Stomach smooth muscle (tissue), 2 donors: ENCODE results near the gene METTL5.

ENCODE experiments used
- H3K27ac ChIP-seq: one replicate; pipeline ENCODE4 v1.7.0; 2013; ENCODE audit warnings: mild to moderate bottlenecking, low read length, inconsistent platforms
- H3K27me3 ChIP-seq, 2 donors: one replicate each; pipeline ENCODE4 v1.7.0; 2013; ENCODE audit warnings: low read length in 2 of 2; ENCODE audit not compliant: insufficient read depth in 2 of 2, control insufficient read depth in 1 of 2
- H3K36me3 ChIP-seq, 2 donors: one replicate each; pipeline ENCODE4 v1.7.0; 2013; ENCODE audit warnings: low read length in 2 of 2; ENCODE audit not compliant: control insufficient read depth in 2 of 2, insufficient read depth in 2 of 2
- H3K4me1 ChIP-seq: one replicate; pipeline ENCODE4 v1.7.0; 2013; ENCODE audit warnings: low read length; ENCODE audit not compliant: control insufficient read depth, insufficient read depth
- H3K4me3 ChIP-seq, 2 donors: one replicate each; pipeline ENCODE4 v1.7.0; 2013; ENCODE audit warnings: low read length in 2 of 2
- H3K9ac ChIP-seq, 2 donors: one replicate each; pipeline ENCODE4 v1.7.0; 2013; ENCODE audit warnings: low read length in 2 of 2, mild to moderate bottlenecking in 1 of 2
- H3K9me3 ChIP-seq, 2 donors: one replicate each; pipeline ENCODE4 v1.7.0; 2013; ENCODE audit warnings: low read length in 2 of 2; ENCODE audit not compliant: control insufficient read depth in 2 of 2
- donor health status: healthy.
- donor health status: Pancreatic carcinoma.

Gene METTL5

GRCh38 chr2:169815849-169816248 lies 8.9 kb downstream of the METTL5 start:
- Histone ChIP-seq H3K27ac (no peak overlapping the region), H3K9ac (no peak overlapping the region), H3K36me3 (peaks cover 18 to 21% of the 10 kb centered on the region in 2 donors), H3K27me3 (no peaks in the 10 kb centered on the region), H3K4me3 (no peak overlapping the region), H3K4me1 (no peaks in the 10 kb centered on the region), H3K9me3 (no peaks in the 10 kb centered on the region)

GRCh38 chr2:169808221-169808620 lies 16.5 kb downstream of the METTL5 start:
- H3K36me3 ChIP-seq: peaks cover 25 to 30% of the 10 kb centered on the region in 2 donors
- no peaks in the 10 kb centered on the region for H3K9me3 ChIP-seq
- no peak overlapping the region for H3K27ac ChIP-seq
- H3K4me3 ChIP-seq: no peak overlapping the region
- H3K4me1 ChIP-seq: no peaks in the 10 kb centered on the region
- H3K9ac ChIP-seq: no peak overlapping the region
- no peaks in the 10 kb centered on the region for H3K27me3 ChIP-seq

- Histone ChIP-seq H3K4me3 (no peak overlapping the region), H3K4me1 (no peaks in the 10 kb centered on the region), H3K36me3 (peaks cover 20 to 24% of the 10 kb centered on the region in 2 donors), H3K27me3 (no peaks in the 10 kb centered on the region), H3K9ac (no peak overlapping the region), H3K9me3 (no peaks in the 10 kb centered on the region), H3K27ac (no peak overlapping the region)
These were observed 18.1 kb downstream of the METTL5 start for GRCh38 chr2:169806586-169806985.

- no peaks in the 10 kb centered on the region for H3K4me1 ChIP-seq
- peaks cover 18 to 21% of the 10 kb centered on the region in 2 donors for H3K36me3 ChIP-seq
- H3K4me3 ChIP-seq: no peak overlapping the region
- no peak overlapping the region for H3K27ac ChIP-seq
- H3K27me3 ChIP-seq: no peaks in the 10 kb centered on the region
- no peaks in the 10 kb centered on the region for H3K9me3 ChIP-seq
- no peak overlapping the region for H3K9ac ChIP-seq
These were observed 21.2 kb downstream of the METTL5 start for GRCh38 chr2:169803480-169803879.

GRCh38 chr2:169798718-169799592 lies 25.8 kb downstream of the METTL5 start, which contains the start of gene SSB:
TSS of gene SSB (plus strand) at chr2:169798871. CDS start at chr2:169800961, 2,090 bp downstream.
- no peaks in the 10 kb centered on the region for H3K9me3 ChIP-seq
- peak within 1 kb of the TSS; percentile 61 to 90 for H3K4me3 ChIP-seq
- H3K36me3 ChIP-seq: peaks cover 0 to 3% of the 10 kb centered on the region in 2 donors
- H3K9ac ChIP-seq: peak within 1 kb of the TSS; percentile 81 to 85
- H3K27me3 ChIP-seq: no peaks in the 10 kb centered on the region
- no peaks in the 10 kb centered on the region for H3K4me1 ChIP-seq
- H3K27ac ChIP-seq: peak within 1 kb of the TSS; percentile 76

- H3K27me3 ChIP-seq: no peaks in the 10 kb centered on the region
- H3K36me3 ChIP-seq: peaks cover 0 to 2% of the 10 kb centered on the region in 2 donors
- H3K9ac ChIP-seq: peak overlapping the region; percentile 81 to 85
These were observed 26.3 kb downstream of the METTL5 start for GRCh38 chr2:169798397-169798717.

GRCh38 chr2:169797601-169798000 lies 27.1 kb downstream of the METTL5 start:
- H3K27me3 ChIP-seq: no peaks in the 10 kb centered on the region
- no peaks in the 10 kb centered on the region for H3K4me1 ChIP-seq
- H3K9me3 ChIP-seq: no peaks in the 10 kb centered on the region
- no peak overlapping the region for H3K9ac ChIP-seq
- no peak overlapping the region for H3K27ac ChIP-seq
- peaks cover 0 to 2% of the 10 kb centered on the region in 2 donors for H3K36me3 ChIP-seq
- H3K4me3 ChIP-seq: no peak overlapping the region

More at GRCh38 chr2:169798397-169798717, 26.3 kb downstream of the METTL5 start:
- Histone ChIP-seq H3K9me3 (no peaks in the 10 kb centered on the region), H3K4me3 (peak overlapping the region; percentile 61 to 90), H3K4me1 (no peaks in the 10 kb centered on the region), H3K27ac (peak overlapping the region; percentile 76)

- no peaks in the 10 kb centered on the region for H3K4me1 ChIP-seq
- peaks cover 0 to 2% of the 10 kb centered on the region in 2 donors for H3K36me3 ChIP-seq
- no peak overlapping the region for H3K4me3 ChIP-seq
- H3K9me3 ChIP-seq: no peaks in the 10 kb centered on the region
- H3K27ac ChIP-seq: no peak overlapping the region
- H3K9ac ChIP-seq: no peak overlapping the region
- H3K27me3 ChIP-seq: no peaks in the 10 kb centered on the region
These were observed 28.3 kb downstream of the METTL5 start for GRCh38 chr2:169796441-169796840.

- no peaks in the 10 kb centered on the region for H3K4me1 ChIP-seq
- H3K4me3 ChIP-seq: no peak overlapping the region
- H3K9me3 ChIP-seq: no peaks in the 10 kb centered on the region
- H3K27ac ChIP-seq: no peak overlapping the region
- no peak overlapping the region for H3K9ac ChIP-seq
- H3K36me3 ChIP-seq: peaks cover 0 to 2% of the 10 kb centered on the region in 2 donors
- no peaks in the 10 kb centered on the region for H3K27me3 ChIP-seq
These were observed 29.5 kb downstream of the METTL5 start for GRCh38 chr2:169795181-169795580.

- H3K4me3 ChIP-seq: no peak overlapping the region
- H3K27me3 ChIP-seq: no peaks in the 10 kb centered on the region
- H3K4me1 ChIP-seq: no peaks in the 10 kb centered on the region
- no peak overlapping the region for H3K9ac ChIP-seq
- peaks cover 0 to 2% of the 10 kb centered on the region in 2 donors for H3K36me3 ChIP-seq
- no peak overlapping the region for H3K27ac ChIP-seq
- no peaks in the 10 kb centered on the region for H3K9me3 ChIP-seq
These were observed 34.1 kb downstream of the METTL5 start for GRCh38 chr2:169790581-169790980.

GRCh38 chr2:169782513-169782912 lies 42.2 kb downstream of the METTL5 start:
- Histone ChIP-seq H3K9me3 (no peaks in the 10 kb centered on the region), H3K9ac (no peak overlapping the region), H3K4me3 (no peak overlapping the region), H3K27me3 (no peaks in the 10 kb centered on the region), H3K36me3 (no peaks in the 10 kb centered on the region), H3K27ac (no peak overlapping the region), H3K4me1 (no peaks in the 10 kb centered on the region)
